ENCODE results near the gene ZNF691.
"Not testable (repeated sequence)": the region's sequence is repeated elsewhere in the genome, so short reads cannot be mapped to it uniquely, and the experiment has no call there.

The ZNF691 gene

DNA sequence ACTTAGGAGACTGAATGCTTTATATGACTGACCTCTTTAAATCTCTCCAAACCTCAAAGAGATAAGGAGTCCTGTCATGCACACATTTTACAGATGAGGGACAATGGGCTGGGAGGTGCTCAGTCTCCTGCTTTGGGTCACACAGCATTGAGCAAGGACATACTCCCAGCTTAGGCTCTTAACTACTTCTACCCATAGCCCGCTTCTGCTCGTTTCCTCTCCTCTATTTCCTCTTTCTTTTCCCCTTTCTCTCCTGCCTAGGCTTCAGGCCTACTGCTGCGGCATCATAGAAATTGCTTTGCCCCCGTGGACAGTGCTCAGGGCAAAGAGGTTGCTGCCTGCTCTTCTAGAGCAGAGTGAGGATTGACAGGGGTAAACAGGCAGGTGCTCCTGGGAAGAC, 12.4 kb upstream of the ZNF691 start:
- DNase-seq = no peak

DNA sequence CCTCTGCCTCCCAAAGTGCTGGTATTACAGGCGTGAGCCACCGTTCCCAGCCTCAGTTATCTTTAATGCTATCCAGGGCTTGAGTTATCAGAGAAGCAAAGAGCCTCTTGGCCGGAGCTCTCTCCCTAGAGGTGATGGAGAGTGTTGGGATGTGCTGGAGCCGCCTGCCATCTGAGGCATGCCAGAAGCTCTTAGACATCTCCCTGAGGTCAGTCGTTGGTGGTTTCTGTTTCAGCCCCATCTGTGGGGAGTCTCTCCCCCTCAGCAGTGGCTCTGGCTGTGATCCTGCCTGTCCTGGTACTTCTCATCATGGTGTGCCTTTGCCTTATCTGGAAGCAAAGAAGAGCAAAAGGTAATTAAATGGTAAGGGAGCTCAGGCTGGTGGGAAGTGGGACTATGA, 11.6 kb upstream of the ZNF691 start:
- DNase-seq = no peak

DNA sequence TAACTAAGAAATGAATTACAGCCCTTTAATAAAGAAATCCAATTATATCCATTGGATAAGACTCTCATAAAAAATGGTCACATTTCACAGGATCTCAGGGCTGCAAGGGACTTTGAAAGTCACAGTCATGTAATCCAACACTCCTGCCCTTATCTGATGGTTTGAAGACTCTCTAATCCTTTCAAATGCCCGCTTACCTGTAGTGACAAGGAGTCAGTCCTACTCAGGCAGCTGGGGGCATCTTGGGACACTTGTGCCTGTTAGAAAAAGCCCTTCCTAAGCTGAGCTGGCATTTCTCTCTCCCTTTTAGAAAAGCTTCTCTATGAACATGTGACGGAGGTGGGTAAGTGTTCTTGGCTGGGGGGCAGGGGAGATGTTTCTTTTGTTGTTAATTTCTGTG, 11.0 kb upstream of the ZNF691 start:
- DNase-seq = no peak

DNA sequence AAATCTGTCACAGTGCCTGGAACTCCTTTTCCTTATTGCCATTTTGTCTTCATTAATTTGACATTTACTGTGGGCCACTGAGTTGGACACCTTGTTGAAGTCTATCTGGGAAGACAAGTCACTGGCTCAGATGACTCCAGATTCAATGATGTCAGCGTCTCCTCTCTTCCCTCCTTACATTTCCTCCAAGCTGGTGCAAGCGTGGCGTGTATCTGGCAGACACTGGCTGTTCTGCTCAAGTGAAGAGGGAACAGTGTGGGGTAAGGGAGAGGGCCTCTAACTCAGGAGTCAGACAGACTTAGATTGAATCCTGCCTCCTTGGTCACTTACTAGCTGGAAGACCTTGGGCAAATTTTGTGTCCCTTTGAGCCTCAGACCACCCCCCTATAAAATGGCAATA, 8.7 kb upstream of the ZNF691 start:
- DNase-seq = no peak

DNA sequence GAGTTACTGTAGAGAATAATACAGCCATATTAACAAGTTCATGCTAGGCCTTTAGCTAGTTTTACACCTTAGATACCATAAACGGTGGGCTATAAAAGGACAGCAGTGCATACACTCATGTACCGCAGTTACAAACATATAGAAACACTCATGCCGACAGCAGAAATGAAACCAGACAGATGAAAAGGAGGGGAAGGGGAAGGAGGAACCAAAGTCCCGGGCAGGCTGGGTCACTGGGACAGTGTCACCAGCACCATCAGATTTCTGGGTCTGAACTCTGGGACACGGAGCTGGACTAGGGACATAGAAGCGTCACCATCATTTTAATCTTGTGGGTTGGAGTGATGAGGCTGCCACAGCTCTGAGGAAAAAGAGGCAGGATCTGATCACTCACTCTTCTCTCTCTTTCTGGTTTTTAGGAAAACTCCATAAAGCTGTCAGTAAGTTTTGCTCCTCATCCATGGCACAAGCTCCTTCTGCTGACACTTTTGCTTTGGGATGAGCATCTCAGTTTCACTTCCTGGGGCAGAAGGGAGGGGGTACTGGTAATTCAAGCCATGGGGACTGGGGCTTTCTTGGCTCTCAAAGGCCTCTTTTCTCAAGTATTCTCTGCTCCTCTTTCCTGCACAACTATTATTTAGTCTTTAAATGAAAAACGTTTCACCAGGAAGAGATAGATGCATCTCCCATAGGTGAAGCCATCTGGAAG, 7.8 kb upstream of the ZNF691 start:
- DNase-seq = no peak

DNA sequence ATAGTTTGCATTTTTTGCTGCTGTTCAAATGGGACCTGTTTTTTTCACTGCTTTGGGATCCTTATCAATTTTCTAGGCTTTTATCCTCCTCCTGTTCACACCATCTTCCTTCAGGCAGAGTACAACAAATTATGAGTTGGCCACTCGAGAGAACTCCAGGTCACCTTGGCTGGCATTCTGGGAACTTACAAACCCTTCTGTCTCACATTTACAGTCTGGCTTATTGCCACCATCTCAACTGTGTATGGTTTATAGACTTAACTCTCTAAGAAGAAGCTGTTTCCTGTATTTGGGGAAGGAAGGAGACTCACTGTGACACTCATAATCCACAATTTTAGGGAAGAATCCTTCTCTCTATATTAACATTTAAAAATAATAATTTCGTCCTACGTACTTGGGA, 5.4 kb upstream of the ZNF691 start:
- no peak for DNase-seq

DNA sequence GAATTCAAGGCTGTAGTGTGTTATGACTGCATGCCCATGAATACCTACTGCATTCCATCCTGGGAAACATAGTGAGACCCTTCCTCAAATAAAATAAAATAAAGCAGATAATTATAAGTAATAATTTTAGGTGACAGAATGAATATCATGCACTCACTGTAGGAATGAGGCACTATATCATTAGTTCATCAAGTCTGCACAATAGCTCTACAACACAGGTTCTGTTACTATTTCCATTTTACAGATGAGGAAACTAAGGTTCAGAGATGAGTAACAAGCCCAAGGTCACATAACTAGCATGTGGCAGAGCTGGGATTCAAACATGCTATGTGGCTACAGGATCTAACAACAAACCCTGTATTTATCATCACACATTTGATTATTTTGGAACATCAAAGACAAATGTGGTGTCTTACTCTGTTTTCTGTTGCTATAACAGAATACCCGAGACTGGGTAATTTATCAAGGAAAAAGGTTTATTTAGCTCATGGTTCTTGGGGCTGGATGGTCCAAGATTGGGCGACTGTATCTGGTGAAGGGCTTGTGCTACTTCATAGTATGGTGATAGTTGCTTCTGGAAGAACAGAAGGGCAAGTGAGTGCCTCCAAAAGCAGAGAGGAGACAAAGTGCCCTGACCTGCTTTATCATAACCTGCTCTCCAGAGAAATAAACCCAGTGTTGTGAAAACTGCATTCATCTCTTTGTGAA, 4.8 kb upstream of the ZNF691 start:
- no peak for DNase-seq

DNA sequence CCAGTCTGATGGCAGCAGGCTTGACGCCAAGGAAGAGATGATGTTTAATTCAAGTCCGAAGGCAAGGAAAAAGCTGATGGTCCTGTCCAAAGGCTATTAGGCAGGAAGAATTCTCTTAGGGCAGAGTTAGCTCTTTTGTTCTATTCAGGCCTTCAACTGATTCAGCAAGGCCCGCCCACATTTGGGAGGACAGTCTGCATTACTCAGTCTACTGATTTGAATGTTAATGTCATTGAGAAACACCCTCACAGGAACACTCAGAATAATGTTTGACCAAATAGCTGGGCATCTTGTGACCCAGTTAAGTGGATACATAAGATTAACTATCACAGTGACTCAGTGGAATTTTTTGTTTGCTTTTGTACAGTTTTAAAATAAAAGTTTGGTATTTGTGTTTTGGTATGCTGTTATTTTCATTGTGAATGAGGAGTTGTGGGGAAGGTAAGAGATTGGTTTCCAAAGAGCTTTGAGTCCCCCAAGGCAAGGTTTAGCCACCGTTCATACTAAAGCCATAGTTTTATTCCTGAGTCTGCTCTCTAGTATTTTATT, 1.7 kb upstream of the ZNF691 start:
- DNase-seq = no peak

DNA sequence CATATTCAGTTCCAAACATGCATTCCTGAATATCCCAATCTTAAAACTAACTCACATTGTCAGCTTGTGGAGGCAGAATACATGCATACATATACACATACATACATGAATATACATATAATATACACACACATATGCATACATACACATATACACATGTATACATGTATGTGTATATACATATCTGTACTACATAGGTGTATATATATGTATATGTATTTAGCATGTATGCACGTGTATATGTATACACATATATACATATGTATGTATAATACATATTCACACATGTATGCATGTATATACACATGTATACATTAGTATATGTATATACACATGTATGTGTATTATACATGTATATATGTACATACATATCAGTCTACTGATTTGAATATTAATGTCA, 1.2 kb upstream of the ZNF691 start:
- no peak for DNase-seq

DNA sequence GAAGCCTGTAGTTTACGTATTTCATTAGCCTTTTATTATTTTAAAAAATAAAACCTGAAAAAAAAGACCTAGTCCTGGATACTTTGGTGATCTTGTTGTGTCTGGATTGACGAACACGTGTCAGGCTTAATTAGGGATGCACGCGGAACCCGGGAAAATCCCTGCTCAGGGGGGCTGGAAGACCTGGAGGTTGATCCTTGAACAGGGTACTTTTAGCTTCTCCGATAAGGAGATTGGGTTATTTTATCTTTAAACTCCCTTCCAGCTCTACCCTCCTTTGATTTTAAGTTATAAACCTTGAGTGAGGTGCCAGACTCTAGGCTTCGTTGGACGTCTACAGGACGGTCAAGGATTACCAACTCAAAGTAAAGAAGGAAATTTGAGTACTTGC, 552 bp upstream of the ZNF691 start:
- no peak for DNase-seq

DNA sequence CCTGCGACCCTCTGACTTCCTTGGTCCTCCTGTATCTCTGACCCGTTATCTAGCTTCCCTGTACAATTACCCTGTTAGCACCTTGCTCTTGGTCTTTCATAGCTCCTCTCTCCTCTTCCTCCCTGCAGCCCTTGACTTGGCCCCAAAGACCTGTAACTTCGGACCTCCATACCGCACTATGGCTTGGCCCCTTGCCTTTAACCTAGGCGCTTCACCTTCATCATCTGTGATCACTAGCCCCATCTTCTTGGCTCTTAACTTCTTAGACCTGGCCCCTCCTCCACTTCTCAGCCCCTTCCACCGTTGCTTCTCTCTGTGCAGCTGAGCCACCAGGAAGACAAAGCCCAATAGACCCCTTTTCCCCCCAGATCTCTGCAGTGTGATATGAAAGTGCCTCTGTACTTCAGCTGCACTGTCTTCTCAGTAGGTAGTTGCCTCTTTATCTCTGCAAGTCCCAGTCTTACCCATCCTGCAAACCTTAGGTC, 740 bp downstream of the ZNF691 start:
- no peak for DNase-seq

DNA sequence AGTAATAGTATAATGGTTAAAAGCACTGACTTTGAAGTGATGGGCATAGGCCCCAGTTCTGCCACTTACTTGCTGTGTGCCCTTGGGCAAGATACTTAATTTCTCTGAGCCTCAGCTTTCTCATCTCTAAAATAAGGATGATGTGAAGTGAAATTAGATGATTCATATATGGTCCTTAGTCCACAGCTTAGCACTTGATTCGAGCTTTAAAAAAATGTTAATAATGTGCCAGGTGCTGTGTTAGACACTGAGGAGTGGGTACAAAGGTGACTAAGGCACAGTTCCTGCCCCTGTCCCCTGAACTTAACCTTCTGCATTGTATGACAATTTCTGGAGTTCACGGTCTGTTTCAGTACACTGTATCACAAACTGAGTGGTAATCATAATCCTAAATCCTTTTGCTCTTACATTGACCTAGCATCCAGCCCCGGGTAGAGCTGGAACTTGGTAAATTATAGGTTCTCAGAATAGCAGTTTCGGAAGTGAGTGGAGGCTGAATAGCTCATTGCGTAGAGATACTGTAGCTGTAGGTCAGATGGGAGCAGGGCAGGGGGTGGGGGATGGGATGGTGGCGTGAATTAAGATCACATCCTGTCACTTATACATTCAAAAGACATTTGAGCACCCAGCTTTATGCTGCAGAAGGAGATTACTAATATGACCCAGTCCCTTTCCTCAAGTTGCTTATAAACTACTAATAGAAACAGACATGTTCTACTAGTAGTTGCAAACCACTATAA, 1.5 kb downstream of the ZNF691 start:
- DNase-seq = no peak

DNA sequence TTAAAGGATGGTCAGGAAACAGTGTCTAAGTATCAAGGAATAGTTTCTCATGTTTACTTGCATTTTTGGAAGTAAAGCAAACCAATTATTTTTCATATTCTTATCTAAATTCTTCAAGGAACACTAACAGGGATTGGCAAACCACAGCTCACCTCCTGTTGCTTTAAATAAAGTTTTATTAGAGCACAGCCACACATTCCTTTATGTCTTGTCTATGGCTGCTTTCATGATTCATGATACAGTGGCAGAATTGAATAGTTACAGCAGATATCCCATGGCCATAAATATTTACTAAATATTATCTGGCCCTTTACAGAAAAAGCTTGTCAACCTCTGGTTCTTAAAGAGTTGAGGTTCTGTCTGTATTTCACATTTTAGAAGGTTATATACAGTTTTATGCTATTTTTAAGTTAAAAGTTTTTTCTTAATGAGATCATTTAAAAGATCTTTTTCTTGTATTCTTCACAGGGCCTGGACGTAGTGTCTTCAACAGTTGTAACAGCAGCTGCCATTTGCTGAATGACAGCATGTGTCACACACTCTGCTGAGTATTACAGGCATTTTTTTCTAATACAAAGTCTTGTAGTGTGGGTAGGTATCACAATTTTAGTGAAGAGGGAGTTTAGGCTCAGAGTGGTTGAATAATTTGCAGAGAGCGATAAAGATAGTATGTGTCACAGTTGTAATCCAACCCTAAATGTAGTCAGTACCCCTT, 2.6 kb downstream of the ZNF691 start:
- DNase-seq = no peak

DNA sequence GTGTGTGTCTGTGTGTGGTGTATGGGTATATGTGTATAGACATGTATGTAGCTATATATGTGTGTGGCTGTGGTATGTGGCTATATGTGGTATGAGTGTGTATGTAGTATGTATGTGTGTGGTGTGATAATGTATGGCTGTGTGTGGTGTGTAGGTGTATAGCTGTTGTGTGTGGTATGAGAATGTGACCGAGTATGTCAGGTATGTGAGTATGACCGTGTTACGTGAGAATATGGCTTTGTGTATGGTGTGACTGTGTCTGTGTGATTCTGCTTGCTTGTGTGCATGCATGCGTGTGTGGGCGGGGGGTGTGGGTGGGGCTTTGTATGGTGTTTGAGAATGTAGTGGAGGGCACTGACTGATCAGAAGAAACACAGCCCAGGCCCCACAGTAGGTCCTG, 3.5 kb downstream of the ZNF691 start:
- no peak for DNase-seq

DNA sequence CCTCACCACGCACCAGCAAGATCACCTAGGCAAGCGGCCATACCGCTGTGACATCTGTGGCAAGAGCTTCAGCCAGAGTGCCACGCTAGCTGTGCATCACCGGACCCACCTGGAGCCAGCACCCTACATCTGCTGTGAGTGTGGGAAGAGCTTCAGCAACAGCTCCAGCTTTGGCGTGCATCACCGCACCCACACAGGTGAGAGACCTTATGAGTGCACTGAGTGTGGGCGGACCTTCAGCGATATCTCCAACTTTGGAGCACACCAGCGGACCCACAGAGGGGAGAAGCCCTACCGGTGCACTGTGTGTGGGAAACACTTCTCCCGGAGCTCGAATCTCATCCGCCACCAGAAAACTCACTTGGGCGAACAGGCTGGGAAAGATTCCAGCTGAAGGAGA, 5.0 kb downstream of the ZNF691 start:
- no peak for DNase-seq

DNA sequence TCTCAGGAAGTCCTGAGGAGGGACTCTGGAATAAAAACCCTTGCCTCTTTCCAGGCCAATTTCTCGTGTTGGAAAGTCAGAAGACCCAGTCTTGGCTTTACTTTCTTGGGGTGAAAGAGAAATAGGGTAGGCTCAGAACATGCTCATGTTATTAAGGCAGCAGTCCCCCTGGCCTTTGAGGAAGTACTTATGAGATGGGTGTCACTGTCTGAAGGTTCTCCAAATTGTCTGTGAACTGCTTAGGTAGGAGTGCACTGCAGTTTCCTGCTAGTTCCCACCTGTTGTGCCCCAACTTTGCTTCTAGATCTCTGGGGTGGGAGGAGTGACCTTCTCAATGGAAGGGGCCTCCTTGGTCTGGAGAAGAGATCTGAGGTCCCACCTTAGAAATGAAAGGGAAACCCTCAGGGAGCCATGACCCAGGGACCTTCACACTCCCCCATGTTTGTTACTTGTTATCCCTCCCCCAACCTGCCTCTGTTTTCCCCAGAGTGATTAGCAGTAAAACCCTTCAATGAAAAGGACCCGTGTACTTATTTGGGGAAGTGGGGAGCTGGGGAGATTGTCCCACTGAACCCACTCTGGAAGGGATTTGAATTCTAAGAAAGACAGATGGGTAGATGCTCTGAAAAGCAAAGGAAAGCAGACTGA, 5.7 kb downstream of the ZNF691 start:
- DNase-seq = no peak

DNA sequence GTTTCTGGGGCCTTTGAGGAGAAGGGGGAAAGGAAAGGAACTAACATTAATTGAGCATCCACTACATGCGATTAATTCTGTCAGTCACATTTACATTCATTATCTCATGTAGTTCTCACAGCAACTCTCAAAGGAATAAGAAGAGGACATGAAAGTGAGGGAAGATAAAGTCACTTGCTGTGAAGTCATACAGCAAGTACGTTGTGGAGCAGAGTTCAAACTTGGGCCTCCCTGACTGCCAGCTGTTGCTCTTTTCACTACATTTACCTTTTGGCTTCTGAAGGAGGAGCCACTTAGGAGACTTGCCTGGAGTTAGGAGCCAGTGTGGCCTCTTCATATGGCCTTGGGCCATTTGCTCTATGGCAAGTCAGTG, 6.2 kb downstream of the ZNF691 start:
- DNase-seq = no peak

DNA sequence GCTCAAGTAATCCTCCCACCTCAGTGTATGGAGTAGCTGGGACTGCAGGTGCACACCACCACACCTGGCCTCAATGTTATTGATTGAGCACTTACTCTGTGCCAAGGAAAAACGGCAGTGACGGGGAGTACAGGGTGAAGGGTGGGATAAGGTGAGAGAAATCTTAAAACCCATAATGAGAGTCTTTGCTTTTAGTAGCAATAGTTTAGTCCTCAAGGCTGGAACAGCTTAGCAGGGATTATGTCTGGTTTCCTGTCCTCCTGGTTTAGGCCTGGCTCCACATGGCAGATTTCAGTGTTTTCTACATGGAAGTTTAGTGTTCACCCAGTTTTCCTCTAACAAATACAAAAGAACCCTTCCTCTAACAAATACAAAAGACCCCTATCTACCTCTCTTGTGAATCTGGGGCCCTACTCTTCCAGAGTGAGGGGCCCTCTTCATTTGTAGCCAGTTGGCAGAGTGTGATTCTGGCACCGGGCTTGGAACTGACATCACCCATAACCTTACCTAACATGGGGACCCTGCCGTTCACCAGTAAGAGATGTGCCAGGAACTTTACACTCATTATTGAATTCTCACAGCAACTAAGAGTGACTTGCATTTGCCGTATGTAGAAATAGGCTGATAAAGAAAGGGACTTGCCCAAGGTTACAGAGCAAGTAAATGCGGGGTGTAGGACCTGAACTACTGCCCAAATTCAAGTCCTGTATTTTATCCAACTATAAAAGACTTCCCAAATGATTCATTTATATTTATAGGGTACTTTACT, 6.9 kb downstream of the ZNF691 start:
- no peak for DNase-seq

DNA sequence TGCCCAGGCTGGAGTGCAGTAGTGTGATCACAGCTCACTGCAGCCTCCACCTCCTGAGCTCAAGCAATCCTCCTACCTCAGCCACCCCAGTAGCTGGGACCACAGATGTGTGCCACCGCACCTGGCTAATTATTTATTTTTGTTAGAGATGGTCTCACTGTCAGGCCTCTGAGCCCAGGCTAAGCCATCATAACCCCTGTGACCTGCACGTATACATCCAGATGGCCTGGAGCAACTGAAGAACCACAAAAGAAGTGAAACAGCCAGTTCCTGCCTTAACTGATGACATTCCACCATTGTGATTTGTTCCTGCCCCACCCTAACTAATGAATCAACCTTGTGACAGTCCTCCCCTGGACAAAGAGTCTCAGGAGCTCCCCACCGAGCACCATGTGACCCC, 10.1 kb downstream of the ZNF691 start:
- DNase-seq = not testable (repeated sequence)

DNA sequence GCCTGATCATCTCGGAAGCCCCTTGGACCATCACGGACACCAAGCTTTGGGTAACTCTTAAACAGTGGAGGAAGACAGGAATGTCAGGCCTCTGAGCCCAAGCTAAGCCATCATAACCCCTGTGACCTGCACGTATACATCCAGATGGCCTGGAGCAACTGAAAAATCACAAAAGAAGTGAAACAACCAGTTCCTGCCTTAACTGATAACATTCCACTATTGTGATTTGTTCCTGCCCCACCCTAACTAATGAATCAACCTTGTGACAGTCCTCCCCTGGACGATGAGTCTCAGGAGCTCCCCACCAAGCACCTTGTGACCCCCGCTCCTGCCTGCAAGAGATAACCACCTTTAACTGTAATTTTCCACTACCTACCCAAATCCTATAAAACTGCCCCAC, 13.0 kb downstream of the ZNF691 start:
- not testable (repeated sequence) for DNase-seq

DNA sequence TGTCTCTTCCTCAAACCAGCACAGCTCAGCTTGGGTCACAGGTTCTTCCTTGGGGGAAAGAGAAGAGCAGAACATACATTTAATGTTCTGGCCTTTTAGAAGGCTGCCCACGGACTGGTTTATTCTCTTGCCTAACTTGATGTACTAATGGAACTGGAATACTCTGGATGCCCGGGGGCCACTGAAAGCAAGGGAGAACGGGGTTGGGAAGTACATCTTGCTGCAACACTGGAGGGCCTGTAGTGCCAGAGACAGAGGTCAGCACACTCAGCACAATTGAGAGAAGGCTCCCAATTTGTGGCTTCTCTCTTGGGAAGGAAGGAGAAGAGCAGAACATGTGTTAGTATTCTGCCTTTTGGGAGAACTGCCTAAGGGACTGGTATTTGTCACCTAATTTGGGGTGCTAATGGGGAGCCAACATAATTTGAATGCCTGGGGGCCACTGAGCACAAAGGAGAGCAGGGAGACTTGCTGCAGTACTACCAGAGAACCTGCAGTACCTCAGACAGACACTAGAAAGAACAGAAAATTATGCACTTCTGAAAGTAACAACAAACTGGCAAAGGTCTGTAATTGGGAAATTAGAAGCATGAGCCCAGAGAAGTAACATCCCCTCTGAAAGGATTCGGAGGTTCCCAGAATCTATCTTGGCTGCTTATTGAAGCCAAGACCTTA, 14.1 kb downstream of the ZNF691 start:
- DNase-seq = no peak
